Mesothelial cell of epicardium (in vitro differentiated cells): ENCODE results near the gene E2F4. TPM values are rescaled to one million over a fixed set of nuclear protein-coding genes. Genes with fewer than 3 reads are reported as not detected.

Experiments
- DNase-seq, 2 experiments: peaks; one replicate each; pipeline ENCODE4 v3.0.0; 2021; ENCODE audit warnings: low spot score in 2 of 2; ENCODE audit not compliant: unreplicated experiment in 2 of 2
- H3K27ac Mint-ChIP-seq: 2 replicates; pipeline ENCODE4 v1.8.0; 2021; ENCODE audit warnings: mixed read lengths
- H3K27me3 Mint-ChIP-seq: 2 replicates; pipeline ENCODE4 v1.8.0; 2021; ENCODE audit warnings: low read depth, mixed read lengths
- H3K36me3 Mint-ChIP-seq: 2 replicates; pipeline ENCODE4 v1.8.0; 2021; ENCODE audit warnings: mixed read lengths
- H3K4me1 Mint-ChIP-seq: 2 replicates; pipeline ENCODE4 v1.8.0; 2021; ENCODE audit warnings: mixed read lengths
- H3K4me3 Mint-ChIP-seq: 2 replicates; pipeline ENCODE4 v1.8.0; 2021; ENCODE audit warnings: mild to moderate bottlenecking, moderate library complexity, mixed read lengths
- H3K9me3 Mint-ChIP-seq: 2 replicates; pipeline ENCODE4 v1.8.0; 2021; ENCODE audit warnings: mixed read lengths
- total RNA-seq: library from RNA; stranded (reverse); gene quantifications from 3 replicates; pipeline ENCODE4 v1.2.1, GENCODE V29; 2021
- TF ChIP-seq, protein P1 (sequence below): fragments of 200-600 bp; sonication (generic); IDR thresholded peaks from one replicate; pipeline ENCODE4 v1.5.0; 2021; ENCODE audit warnings: antibody characterized with exemption; ENCODE audit not compliant: unreplicated experiment

The E2F4 gene
- total RNA-seq, 1 donor from 2014 or later = 80.2 TPM

DNA sequence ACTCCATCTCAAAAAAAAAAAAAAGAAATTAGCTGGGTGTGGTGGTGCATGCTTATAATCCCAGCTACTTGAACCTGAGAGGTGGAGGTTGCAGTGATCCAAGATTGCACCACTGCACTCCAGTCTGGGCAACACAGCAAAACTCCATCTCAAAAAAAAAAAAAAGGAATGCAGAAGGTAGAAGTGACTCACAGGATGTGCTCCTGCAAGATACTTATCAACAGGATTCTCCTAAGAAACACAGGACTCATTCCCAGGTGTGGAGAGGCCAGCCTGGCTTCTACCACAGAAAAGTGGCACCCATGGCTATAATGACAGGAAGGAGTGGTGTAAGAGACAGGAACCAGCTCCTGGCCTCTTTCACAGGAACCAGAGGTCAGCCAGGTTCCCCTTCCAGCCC is 20.8 kb downstream of the E2F4 start:
- TF ChIP-seq, protein P1, sequence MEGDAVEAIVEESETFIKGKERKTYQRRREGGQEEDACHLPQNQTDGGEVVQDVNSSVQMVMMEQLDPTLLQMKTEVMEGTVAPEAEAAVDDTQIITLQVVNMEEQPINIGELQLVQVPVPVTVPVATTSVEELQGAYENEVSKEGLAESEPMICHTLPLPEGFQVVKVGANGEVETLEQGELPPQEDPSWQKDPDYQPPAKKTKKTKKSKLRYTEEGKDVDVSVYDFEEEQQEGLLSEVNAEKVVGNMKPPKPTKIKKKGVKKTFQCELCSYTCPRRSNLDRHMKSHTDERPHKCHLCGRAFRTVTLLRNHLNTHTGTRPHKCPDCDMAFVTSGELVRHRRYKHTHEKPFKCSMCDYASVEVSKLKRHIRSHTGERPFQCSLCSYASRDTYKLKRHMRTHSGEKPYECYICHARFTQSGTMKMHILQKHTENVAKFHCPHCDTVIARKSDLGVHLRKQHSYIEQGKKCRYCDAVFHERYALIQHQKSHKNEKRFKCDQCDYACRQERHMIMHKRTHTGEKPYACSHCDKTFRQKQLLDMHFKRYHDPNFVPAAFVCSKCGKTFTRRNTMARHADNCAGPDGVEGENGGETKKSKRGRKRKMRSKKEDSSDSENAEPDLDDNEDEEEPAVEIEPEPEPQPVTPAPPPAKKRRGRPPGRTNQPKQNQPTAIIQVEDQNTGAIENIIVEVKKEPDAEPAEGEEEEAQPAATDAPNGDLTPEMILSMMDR = no peak
- peaks cover 5% of the 10 kb centered on the region for H3K36me3 Mint-ChIP-seq
- no peaks in the 10 kb centered on the region for H3K9me3 Mint-ChIP-seq
- no peak for DNase-seq
- no peaks in the 10 kb centered on the region for H3K4me1 Mint-ChIP-seq
- no peak overlapping the region for H3K27ac Mint-ChIP-seq
- H3K27me3 Mint-ChIP-seq = no peaks in the 10 kb centered on the region
- H3K4me3 Mint-ChIP-seq = no peak overlapping the region

DNA sequence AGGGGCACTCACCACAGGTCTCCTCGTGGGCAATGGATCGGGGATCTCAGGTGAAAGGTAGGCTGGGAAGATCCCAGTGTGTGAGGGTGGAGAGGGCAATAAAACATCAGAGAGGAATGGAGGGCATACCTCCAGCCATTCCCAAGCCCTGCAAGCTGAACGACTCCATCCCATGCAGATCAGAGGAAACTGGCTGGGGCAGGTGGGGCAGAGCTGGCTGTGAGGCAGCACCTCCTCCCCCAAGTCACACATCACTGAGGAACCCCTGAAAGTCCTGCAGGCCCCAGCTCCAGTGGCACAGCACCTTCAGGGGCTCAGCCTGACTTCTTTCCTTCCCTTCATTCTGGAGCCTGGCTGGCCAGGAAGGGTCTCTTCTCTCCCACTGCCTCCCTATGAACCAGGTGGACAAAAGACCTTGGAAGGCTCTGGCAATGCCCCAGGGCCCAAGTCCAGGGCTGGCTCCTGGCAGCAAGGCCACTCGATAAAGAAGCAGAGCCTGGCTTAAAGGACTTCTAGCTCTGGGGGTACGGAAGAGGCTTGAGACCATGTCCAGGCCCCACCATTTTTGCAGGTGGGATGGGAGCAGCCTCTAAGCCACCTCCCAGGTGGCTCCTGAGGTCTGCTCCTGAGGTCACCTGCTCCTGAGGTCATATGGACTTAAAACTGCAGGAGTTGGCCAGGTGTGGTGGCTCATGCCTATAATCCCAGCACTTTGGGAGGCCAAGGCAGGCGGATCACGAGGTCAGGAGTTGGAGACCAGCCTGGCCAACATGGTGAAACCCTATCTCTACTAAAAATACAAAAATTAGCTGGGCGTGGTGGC is 21.5 kb downstream of the E2F4 start:
- TF ChIP-seq, protein P1 = no peak
- DNase-seq = no peak
- H3K4me3 Mint-ChIP-seq = no peak overlapping the region
- peaks cover 5% of the 10 kb centered on the region for H3K36me3 Mint-ChIP-seq
- H3K27ac Mint-ChIP-seq = no peak overlapping the region
- no peaks in the 10 kb centered on the region for H3K27me3 Mint-ChIP-seq
- no peaks in the 10 kb centered on the region for H3K9me3 Mint-ChIP-seq
- no peaks in the 10 kb centered on the region for H3K4me1 Mint-ChIP-seq

DNA sequence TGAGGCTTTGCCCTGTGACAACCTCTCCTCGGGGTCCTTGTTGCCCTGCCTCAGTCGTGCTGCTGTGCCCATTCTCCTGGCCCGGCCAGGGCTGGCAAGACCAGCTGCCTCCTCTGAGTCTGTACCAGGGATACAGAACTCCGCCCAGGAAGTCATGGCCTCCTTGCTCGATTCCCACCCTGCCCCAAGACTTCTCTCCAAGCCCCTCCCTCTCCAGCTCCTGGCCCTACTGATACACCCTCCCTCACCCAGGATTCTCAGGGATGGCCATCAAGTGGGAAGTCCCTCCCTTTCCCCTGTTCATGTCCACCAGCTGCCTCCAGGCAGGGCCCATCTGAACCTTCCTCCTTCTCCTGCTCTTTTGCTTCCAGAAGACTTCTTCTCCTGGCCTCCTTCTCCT is 23.8 kb downstream of the E2F4 start:
- no peaks in the 10 kb centered on the region for H3K9me3 Mint-ChIP-seq
- H3K4me3 Mint-ChIP-seq = no peak overlapping the region
- TF ChIP-seq, protein P1 = no peak
- H3K4me1 Mint-ChIP-seq = no peaks in the 10 kb centered on the region
- H3K27me3 Mint-ChIP-seq = no peaks in the 10 kb centered on the region
- H3K36me3 Mint-ChIP-seq = peaks cover 9% of the 10 kb centered on the region
- DNase-seq = no peak
- H3K27ac Mint-ChIP-seq = no peak overlapping the region

DNA sequence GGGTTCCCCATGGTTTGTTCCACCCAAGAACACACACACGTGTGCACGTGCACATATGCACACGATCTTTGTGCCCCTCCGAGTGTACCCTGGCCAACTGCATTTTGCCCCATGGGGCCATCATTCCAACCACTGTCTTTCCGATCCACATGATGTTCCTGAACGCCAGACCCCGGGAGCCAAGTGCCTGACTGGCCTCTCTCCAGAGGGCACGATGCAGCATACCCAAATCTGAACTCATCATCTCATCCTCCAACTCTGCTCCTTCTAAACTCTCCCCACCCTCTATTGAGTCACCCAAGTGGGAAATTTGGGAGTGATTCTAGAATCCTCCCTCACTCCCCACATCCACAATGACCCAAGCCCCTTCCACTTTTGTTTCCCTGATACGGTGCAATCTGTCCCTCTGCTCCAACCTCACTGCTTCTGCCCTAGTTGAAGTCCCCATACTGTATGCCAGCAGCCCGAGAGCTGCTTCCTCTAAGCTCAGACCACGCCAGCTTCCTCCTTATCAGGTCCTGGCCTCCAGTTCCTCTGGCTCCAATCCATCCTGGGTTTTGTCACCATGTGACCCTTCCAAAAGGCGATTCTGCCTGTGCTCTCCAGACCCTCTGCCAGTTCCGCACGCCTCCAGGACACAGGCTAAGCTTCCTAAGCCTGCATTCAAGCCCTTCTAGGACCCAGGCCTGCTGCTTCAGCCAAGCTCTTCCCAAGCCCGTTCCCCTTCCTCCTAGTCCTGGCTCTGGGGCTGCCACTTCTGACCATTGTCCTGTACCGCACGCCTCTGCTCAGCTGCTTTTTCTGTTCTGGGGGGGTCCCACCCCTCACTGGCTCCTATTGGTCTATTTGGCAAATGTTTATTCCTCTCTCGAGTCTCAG is 24.9 kb downstream of the E2F4 start:
- peaks cover 11% of the 10 kb centered on the region for H3K36me3 Mint-ChIP-seq
- no peaks in the 10 kb centered on the region for H3K27me3 Mint-ChIP-seq
- no peak for DNase-seq
- H3K9me3 Mint-ChIP-seq = no peaks in the 10 kb centered on the region
- no peaks in the 10 kb centered on the region for H3K4me1 Mint-ChIP-seq
- H3K4me3 Mint-ChIP-seq = no peak overlapping the region
- TF ChIP-seq, protein P1 = no peak
- H3K27ac Mint-ChIP-seq = no peak overlapping the region

DNA sequence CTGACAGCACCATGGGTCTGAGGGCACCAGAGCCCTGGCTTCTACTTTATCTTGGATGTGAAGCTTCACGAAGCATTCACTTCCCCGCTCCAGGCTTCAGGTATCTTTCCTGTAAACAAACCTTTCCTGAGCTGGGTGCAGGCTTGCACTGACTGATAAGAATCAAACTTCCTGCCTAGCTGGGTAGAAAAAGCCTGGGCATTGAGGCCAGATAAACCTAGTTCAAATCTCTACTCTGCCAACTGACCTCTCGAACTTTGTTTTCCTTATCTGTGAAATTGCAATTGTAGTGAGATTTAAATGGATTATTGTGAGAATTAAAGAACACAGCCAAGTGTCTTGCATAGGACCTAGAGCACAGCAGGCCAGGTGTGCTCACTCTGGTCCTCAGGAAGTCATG is 32.0 kb downstream of the E2F4 start:
- no peaks in the 10 kb centered on the region for H3K27me3 Mint-ChIP-seq
- H3K4me1 Mint-ChIP-seq = peaks cover 23% of the 10 kb centered on the region
- DNase-seq = no peak
- H3K9me3 Mint-ChIP-seq = no peaks in the 10 kb centered on the region
- peaks cover 8% of the 10 kb centered on the region for H3K36me3 Mint-ChIP-seq
- H3K27ac Mint-ChIP-seq = no peak overlapping the region
- TF ChIP-seq, protein P1 = no peak
- H3K4me3 Mint-ChIP-seq = no peak overlapping the region
